Aorta (tissue), 5 donors: ENCODE measurements around the gene NUP133. TPM values are rescaled to one million over a fixed set of nuclear protein-coding genes. Genes with fewer than 3 reads are reported as not detected.
A peak's percentile ranks its signal among the peaks of the same experiment; 100 is the strongest.
"Not testable (repeated sequence)": the region's sequence is repeated elsewhere in the genome, so short reads cannot be mapped to it uniquely, and the experiment has no call there.

Experiments
- ATAC-seq: fragments of 200-7000 bp; cut with Tn5 transposase; one replicate; pipeline ENCODE4 v1.9.1; 2022; ENCODE audit warnings: moderate library complexity; ENCODE audit not compliant: low FRiP score
- DNase-seq, 2 donors: peaks; one replicate each; pipeline ENCODE4 v3.0.0-alpha.2; 2020
- H3K27ac ChIP-seq, 2 donors: one replicate each; pipeline ENCODE4 v1.5.1; 2013; ENCODE audit warnings: low read length in 2 of 2, mild to moderate bottlenecking in 2 of 2, moderate library complexity in 2 of 2, control low read depth in 1 of 2, inconsistent platforms in 1 of 2, low read depth in 1 of 2
- H3K27me3 ChIP-seq, 2 donors: one replicate each; pipeline ENCODE4 v1.6.1; 2013; ENCODE audit warnings: control low read depth in 1 of 2, low read length in 1 of 2, mild to moderate bottlenecking in 1 of 2, moderate library complexity in 1 of 2; ENCODE audit not compliant: insufficient read depth in 2 of 2, control insufficient read depth in 1 of 2
- H3K36me3 ChIP-seq, 2 donors: one replicate each; pipeline ENCODE4 v1.6.1; 2013; ENCODE audit warnings: control low read depth in 1 of 2, low read length in 1 of 2, mild to moderate bottlenecking in 1 of 2; ENCODE audit not compliant: insufficient read depth in 2 of 2, control insufficient read depth in 1 of 2
- H3K4me1 ChIP-seq, 2 donors: one replicate each; pipeline ENCODE4 v1.6.1; 2013; ENCODE audit warnings: low read length in 2 of 2, control low read depth in 1 of 2, mild to moderate bottlenecking in 1 of 2, moderate library complexity in 1 of 2; ENCODE audit not compliant: insufficient read depth in 2 of 2, control insufficient read depth in 1 of 2
- H3K4me3 ChIP-seq, 2 donors: one replicate each; pipeline ENCODE4 v1.5.1; 2013; ENCODE audit warnings: low read length in 2 of 2, control low read depth in 1 of 2, mild to moderate bottlenecking in 1 of 2
- H3K9me3 ChIP-seq: one replicate; pipeline ENCODE4 v1.6.1; 2013; ENCODE audit warnings: mild to moderate bottlenecking, low read length; ENCODE audit not compliant: control insufficient read depth
- WGBS, 2 donors: extraction: QIAGEN DNeasy Blood & Tissue Kit; methylation state at CpG; one replicate each; pipeline ENCODE4 v1.1.7; 2013; 5-methylcytosine and 5-hydroxymethylcytosine counted together
- intact Hi-C, 2 donors: fragments of 100-400 bp; cut with DNase I; formaldehyde crosslinking; loops; one replicate each; pipeline versions ENCODE4 v1.14.2 to v1.15.0; 2022
- polyA plus RNA-seq, 2 donors: library from polyadenylated mRNA; stranded (reverse); fragments of 200-250 nt; gene quantifications; one replicate each; pipeline ENCODE4 v1.2.3, GENCODE V29; 2013
- total RNA-seq, 2 donors: library from RNA; stranded (reverse); fragmentation: NEBNext Ultra II Directional; extraction: Animal tissue kit (Norgen Biotek cat#: 25700); gene quantifications; one replicate each; pipeline ENCODE4 v1.2.1, GENCODE V29; 2021
- donor health status: healthy with polysubstance abuse.
- donor health status: Bipolar disorder and iron deficiency.
- donor health status: DM: no; HTN: no; CAD: no.
- donor health status: DM: no; HTN: no; CAD: no.
- donor health status: DM: yes; HTN: yes; CAD: no.

Gene NUP133
- total and polyA plus RNA-seq, 4 donors = 5.1 to 37.3 (median 24.0) TPM

DNA sequence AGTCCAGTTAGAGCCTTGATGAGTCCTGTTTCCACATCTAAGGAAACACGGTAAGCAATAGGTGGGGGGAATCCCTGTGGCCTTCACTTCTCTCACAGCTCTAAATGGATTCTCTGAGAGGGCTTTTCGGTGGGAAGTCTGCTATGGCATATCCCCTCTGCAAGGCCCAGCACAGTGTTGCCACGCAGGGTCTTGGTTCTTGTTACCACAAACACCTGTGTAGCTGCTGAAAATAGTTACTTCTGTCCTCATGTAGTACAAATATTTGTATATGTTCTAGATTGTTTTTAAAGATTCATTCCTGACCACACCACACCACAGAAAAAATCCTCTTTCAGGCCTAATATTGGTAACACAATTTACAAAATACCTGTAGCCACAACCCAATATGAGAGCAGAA, 79.9 kb downstream of the NUP133 start:
- WGBS, 2 donors = 78 to 83% methylated on average over 3 of the region's 3 CpGs
- DNase-seq = no peak
- Histone ChIP-seq H3K27ac (no peak overlapping the region), H3K4me3 (no peak overlapping the region), H3K4me1 (no peaks in the 10 kb centered on the region), H3K27me3 (peaks cover 0 to 2% of the 10 kb centered on the region in 2 donors), H3K9me3 (no peaks in the 10 kb centered on the region), H3K36me3 (no peaks in the 10 kb centered on the region)
- ATAC-seq = no peak
- intact Hi-C loops = no loop called here

DNA sequence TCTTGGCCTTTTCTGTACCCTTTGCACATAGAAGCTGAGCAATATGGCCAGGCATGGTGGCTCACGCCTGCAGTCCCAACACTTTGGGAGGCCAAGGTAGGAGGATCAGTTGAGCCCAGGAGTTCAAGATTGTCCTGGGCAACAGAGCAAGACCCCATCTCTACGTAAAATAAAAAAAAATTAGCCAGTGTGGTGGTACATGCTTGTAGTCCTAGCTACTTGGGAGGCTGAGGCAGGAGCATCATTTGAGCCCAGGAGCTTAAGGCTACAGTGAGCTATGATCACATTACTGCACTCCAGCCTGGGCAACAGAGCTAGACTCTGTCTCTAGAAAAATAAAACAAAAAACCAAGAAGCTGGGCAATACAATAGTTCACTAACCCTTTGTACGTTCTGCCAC, 80.6 kb downstream of the NUP133 start:
- ATAC-seq (no peak), DNase-seq (no peak)
- H3K36me3 ChIP-seq = no peaks in the 10 kb centered on the region
- no peaks in the 10 kb centered on the region for H3K9me3 ChIP-seq
- no peak overlapping the region for H3K27ac ChIP-seq
- H3K27me3 ChIP-seq = peaks cover 0 to 2% of the 10 kb centered on the region in 2 donors
- no peak overlapping the region for H3K4me3 ChIP-seq
- intact Hi-C loops = no loop called here
- no peaks in the 10 kb centered on the region for H3K4me1 ChIP-seq
- WGBS, 2 donors = 81 to 94% methylated on average over 3 of the region's 3 CpGs

DNA sequence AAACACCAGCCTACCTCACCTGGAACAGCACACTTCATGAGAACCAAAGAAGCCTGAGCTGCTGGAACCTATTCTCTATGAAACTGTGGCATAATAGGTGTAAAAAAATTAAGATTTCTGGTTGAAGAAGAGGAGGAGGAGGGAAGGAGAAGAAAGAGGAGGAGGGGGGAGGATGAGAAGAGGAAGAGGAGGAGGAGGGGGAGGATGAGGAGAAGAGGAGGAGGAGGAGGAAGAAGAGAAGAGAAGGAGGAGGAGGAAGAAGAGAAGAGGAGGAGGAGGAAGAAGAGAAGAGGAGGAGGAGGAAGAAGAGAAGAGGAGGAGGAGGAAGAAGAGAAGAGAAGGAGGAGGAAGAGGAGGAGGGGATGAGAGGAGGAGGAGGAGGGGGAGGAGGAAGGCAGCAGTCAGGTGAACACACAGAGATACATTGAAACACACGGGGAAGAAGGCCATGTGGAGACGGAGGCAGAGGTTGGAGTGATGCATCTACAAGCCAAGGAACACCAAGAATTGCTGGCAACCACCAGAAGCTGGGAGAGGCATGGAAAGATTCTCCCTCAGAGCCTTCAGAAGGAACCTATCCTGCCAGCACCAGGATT, 82.5 kb downstream of the NUP133 start:
- intact Hi-C loops = no loop called here
- DNase-seq (no peak), ATAC-seq (no peak)
- Histone ChIP-seq H3K27me3 (peaks cover 0 to 2% of the 10 kb centered on the region in 2 donors), H3K27ac (no peak overlapping the region), H3K4me1 (no peaks in the 10 kb centered on the region), H3K4me3 (no peak overlapping the region), H3K9me3 (no peaks in the 10 kb centered on the region), H3K36me3 (no peaks in the 10 kb centered on the region)
- WGBS, 2 donors = 66 to 71% methylated on average over 2 of the region's 2 CpGs

DNA sequence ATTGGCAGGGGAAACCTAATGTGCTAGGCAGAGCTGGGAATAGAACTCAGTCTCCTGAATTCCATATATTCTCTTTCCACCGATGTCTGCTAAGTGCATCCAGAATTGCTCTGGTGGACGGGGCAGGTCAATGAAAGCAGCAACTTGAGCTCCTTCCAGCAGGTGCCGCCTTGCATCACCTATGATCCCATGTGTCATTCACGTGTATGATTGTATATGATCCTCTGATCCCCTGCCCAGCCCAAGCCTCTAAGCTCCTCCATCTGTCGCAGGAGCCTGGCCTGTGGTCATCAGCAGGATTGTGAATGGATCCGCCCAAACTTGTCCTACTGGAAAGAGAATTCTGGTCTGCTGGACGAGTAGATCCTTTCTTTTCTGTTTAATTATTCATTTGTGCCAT, 87.4 kb downstream of the NUP133 start:
- Histone ChIP-seq H3K36me3 (no peaks in the 10 kb centered on the region), H3K9me3 (no peaks in the 10 kb centered on the region), H3K27me3 (no peaks in the 10 kb centered on the region), H3K4me3 (no peak overlapping the region), H3K27ac (no peak overlapping the region), H3K4me1 (no peaks in the 10 kb centered on the region)
- intact Hi-C loops = loop anchor here in 1 of 2 donors (2.0 kb wide), 1 partner anchor 32 kb away; no protein-coding TSS in a partner anchor
- ATAC-seq (no peak), DNase-seq (no peak)
- 80 to 81% methylated on average over 7 of the region's 7 CpGs for WGBS, 2 donors

DNA sequence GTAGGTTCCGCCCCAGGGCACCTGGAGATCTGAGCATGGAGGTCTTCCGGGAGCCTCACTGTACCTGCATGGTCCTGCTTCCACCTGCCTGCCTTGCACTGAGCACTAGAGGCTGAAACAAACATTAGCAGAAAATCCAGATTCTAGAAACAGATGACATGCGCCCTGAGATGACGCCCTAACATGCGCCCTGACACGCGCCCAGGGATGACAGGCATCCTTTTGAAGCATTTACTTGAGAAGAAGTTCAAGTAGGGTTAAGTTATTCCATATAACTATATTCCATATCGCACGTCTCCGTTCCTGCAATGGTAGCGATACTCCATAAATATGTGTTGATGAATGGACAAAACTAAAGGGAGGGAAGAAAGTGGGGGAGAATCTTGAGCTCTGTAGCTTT, 87.9 kb downstream of the NUP133 start:
- DNase-seq (no peak), ATAC-seq (no peak)
- Histone ChIP-seq H3K36me3 (no peaks in the 10 kb centered on the region), H3K4me3 (no peak overlapping the region), H3K4me1 (no peaks in the 10 kb centered on the region), H3K9me3 (no peaks in the 10 kb centered on the region), H3K27ac (no peak overlapping the region), H3K27me3 (no peaks in the 10 kb centered on the region)
- intact Hi-C loops = loop anchor here in 1 of 2 donors (2.0 kb wide), 1 partner anchor 33 kb away; no protein-coding TSS in a partner anchor
- WGBS, 2 donors = 88 to 91% methylated on average over 11 of the region's 11 CpGs

DNA sequence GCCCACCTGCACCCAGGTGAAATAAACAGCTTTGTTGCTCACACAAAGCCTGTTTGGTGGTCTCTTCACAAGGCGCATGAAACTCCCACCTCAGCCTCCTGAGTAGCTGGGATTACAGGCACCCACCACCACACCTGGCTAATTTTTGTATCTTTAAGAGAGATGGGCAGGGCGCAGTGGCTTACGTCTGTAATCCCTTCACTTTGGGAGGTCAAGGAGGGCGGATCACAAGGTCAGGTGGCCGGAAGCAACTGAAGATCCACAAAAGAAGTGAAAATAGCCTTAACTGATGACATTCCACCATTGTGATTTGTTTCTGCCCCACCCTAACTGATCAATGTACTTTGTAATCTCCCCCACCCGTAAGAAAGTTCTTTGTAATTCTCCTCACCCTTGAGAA, 89.6 kb downstream of the NUP133 start:
- H3K27me3 ChIP-seq, H3K27ac ChIP-seq, intact Hi-C loops, H3K4me3 ChIP-seq, H3K4me1 ChIP-seq, ATAC-seq, DNase-seq, H3K36me3 ChIP-seq, H3K9me3 ChIP-seq: not testable (repeated sequence)
- WGBS, 2 donors = 80 to 82% methylated on average over 6 of the region's 6 CpGs

DNA sequence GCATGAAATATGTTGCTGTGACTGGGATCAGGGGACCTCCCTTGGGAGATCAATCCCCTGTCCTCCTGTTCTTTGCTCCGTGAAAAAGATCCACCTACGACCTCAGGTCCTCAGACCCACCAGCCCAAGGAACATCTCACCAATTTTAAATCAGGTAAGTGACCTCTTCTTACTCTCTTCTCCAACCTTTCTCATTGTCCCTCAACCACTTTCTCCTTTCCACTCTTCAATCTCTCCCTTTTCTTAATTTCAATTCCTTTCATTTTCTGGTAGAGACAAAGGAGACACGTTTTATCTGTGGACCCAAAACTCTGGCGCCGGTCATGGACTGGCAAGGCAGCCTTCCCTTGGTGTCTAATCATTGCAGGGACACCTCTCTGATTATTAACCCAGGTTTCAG, 95.3 kb downstream of the NUP133 start:
- H3K9me3 ChIP-seq, H3K4me1 ChIP-seq, ATAC-seq, H3K36me3 ChIP-seq, intact Hi-C loops, H3K27me3 ChIP-seq, H3K4me3 ChIP-seq, DNase-seq, H3K27ac ChIP-seq: not testable (repeated sequence)
- WGBS, 2 donors = 85 to 87% methylated on average over 5 of the region's 5 CpGs

DNA sequence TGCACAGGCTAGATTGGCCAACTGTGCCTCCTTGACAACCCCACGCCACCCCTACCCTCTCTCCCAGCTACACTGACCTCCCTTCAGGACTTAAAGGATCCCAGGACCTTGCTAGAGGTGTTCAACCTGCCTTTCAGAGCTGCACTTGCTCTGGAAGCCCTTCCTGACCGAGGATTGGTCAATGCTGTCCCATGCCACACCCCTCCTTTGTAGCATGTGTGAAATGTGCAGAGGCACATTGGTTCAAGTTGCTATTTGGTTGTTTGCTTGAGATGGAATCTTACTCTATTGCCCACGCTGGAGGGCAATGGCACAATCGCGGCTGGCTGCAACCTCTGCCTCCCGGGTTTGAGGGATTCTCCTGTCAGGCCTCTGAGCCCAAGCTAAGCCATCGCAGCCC, 96.1 kb downstream of the NUP133 start:
- no peaks in the 10 kb centered on the region for H3K9me3 ChIP-seq
- H3K27ac ChIP-seq = no peak overlapping the region
- ATAC-seq = no peak
- 92 to 97% methylated on average over 7 of the region's 7 CpGs for WGBS, 2 donors
- no peaks in the 10 kb centered on the region for H3K4me1 ChIP-seq
- H3K36me3 ChIP-seq = no peaks in the 10 kb centered on the region
- H3K4me3 ChIP-seq = no peak overlapping the region
- H3K27me3 ChIP-seq = no peaks in the 10 kb centered on the region
- intact Hi-C loops = no loop called here
- no peak for DNase-seq

DNA sequence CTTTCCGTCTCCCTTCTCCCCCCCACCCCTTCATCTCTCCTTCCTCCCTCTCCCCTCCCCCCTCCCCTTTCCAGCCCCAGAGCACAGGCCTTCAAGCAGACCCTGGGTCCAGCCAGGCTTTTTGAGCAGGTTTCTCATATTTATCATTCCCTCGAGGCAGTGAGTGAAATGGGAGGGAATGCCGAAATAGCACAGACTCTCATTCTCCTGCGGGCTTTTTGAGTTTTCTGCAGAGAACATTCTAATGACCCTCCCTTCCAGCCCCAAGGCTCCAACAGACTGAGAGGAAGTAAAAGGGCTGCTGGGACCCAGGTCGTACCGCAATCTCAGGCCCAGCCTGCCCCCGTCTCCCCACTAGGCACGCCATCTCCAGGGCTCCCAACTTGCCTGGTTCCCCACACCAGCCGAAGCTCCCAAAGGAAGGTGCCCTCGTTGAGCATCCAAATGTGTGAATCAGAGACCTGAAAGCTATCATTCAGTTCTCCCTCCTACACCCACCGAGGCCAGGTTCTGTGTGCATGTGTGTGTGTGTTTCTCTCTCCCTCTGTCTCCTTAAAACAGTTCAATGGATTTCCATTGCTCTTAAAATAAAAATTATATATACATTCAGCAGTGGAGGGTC, 96.6 kb downstream of the NUP133 start:
- 29 to 36% methylated on average over 11 of the region's 11 CpGs for WGBS, 2 donors
- H3K27ac ChIP-seq = peak overlapping the region in 1 of 2 donors; percentile 65
- ATAC-seq (no peak), DNase-seq (no peak)
- no peaks in the 10 kb centered on the region for H3K27me3 ChIP-seq
- H3K36me3 ChIP-seq = no peaks in the 10 kb centered on the region
- intact Hi-C loops = no loop called here
- H3K4me1 ChIP-seq = no peaks in the 10 kb centered on the region
- no peaks in the 10 kb centered on the region for H3K9me3 ChIP-seq
- H3K4me3 ChIP-seq = no peak overlapping the region
